Activated CD4-positive, alpha-beta T cell treated with anti-CD3 and anti-CD28 coated beads, Interleukin-10, Interleukin-2, amounts not matched to agents 100 ng/mL and 50 ng/mL, durations not matched to agents 16 hours and 8 hours (primary cell): ENCODE measurements around the gene U2AF2.
"Not testable (repeated sequence)": the region's sequence is repeated elsewhere in the genome, so short reads cannot be mapped to it uniquely, and the experiment has no call there.

ENCODE experiments used
- DNase-seq: peaks from one replicate; pipeline ENCODE4 v3.0.0-alpha.2; 2020

The U2AF2 gene

DNA sequence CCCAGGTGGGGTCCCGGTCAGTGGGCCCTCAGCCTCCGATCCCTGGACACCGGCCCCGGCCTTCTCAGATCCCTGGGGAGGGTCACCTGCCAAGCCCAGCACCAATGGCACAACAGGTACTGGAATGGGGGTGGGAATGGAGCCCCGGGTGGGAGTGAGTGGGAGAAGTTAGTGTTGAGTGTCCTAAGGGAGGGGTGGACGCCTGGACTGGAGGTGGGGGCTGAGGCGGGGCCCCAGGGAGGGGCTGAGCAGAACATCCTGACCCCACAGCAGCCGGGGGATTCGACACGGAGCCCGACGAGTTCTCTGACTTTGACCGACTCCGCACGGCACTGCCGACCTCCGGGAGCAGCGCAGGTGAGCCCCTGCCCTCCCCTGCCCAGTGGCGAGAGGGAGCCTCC lies 37.8 kb downstream of the U2AF2 start:
- DNase-seq = no peak

DNA sequence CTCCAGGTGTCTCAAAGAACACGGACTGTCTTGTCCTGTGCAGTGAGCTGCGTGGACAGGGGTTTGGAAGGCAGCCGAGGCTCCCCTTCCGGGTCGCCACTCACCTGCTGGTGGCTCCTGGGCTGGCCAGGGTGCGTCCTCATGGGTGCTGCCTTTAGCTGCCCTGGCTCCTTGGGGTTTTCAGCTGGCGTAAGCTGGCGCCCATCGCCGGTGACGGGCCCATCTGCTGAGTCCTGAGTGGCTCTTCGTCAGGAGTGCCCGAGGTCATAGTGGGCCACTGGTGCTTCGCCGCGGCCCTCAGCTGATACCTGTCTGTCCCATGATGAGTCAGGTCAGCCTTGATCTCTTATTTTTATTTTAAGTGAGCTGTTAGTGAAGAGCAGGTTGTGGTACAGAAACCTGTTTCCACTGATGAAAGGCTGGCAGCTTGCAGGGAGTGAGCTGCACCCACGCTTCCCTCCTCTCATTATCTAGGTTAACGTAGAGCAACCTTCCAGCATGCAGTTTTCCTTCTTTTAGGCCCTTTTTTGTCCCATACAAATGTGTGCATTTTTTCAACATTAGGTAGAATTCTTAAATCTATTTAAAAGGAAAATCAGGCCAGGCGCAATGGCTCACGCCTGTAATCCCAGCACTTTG lies 38.6 kb downstream of the U2AF2 start:
- no peak for DNase-seq

DNA sequence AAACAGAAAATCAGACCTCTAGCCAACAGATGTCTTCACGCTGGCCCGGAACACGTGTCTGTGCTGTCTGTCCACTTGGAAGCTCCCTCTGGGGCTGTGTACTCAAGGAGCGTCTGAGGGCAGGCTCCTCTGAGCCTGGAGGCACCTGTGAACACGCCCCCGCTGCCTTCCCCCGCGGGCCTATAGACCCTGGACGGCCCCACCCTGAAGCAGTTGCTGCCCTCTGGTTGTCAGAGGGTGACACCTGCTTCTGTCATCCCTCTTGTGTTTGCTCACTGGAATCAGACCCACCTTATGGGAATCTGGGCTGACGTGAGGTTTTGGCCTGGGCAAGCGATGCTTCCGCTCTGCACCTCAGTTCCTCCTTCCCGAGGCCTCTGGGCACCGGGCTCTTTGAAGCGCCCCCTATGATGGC lies 39.4 kb downstream of the U2AF2 start:
- DNase-seq = no peak

DNA sequence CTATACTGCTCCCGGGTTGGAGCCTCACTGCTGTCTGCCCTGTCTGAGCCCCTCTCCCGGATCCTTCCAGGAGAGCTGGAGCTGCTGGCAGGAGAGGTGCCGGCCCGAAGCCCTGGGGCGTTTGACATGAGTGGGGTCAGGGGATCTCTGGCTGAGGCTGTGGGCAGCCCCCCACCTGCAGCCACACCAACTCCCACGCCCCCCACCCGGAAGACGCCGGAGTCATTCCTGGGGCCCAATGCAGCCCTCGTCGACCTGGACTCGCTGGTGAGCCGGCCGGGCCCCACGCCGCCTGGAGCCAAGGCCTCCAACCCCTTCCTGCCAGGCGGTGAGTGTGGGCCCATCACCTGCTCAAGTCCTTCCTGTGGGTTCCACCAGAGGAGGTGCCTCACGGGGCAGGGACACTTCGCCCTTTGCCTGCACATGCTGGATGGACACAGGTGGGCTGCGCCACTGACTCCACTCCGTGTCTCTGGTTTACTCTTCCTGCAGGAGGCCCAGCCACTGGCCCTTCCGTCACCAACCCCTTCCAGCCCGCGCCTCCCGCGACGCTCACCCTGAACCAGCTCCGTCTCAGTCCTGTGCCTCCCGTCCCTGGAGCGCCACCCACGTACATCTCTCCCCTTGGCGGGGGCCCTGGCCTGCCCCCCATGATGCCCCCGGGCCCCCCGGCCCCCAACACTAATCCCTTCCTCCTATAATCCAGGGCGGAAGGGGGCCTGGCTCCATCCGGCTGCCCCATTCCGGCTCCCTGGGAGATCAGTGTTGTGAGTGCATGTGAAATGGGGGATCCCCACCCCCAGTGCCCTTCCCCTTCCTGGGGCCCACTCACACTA lies 40.0 kb downstream of the U2AF2 start:
- DNase-seq = no peak

DNA sequence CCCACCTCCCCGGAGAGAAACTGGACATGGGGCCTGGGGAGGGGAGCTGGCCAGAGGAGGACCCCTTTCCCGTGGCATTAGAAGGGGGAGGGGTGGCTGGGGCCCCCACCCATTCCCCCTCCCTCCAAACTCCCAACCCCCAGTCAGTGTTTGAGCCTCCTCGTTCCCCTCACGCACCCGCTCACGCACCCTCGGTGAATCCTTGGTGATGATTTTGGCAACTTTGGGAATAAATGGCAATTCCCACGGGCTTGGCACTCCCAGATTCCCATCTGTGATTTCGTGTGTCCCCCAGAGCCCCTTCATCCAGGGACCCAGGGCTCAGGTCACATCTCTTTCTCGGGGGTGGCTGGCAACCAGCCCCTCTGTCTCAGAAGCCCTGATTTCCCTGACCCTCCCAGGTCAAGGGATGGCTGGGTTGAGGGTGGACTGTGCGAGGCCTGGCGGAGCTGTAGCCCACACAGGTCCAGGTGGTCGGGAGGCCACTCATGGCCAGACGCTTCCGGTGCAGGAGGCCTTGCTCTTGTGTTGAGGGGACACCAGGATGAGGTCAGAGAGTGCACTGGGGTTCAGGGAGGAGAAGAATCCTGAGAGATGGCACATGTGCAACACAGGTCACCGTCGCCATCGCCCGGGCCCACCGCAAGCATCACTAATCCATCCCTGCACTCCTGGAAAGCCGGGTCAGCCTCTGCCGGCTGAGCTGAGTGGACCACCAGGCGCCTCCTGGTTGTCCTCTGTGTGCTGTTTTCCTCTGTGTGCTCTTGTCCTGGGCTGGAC lies 40.9 kb downstream of the U2AF2 start:
- DNase-seq = no peak

DNA sequence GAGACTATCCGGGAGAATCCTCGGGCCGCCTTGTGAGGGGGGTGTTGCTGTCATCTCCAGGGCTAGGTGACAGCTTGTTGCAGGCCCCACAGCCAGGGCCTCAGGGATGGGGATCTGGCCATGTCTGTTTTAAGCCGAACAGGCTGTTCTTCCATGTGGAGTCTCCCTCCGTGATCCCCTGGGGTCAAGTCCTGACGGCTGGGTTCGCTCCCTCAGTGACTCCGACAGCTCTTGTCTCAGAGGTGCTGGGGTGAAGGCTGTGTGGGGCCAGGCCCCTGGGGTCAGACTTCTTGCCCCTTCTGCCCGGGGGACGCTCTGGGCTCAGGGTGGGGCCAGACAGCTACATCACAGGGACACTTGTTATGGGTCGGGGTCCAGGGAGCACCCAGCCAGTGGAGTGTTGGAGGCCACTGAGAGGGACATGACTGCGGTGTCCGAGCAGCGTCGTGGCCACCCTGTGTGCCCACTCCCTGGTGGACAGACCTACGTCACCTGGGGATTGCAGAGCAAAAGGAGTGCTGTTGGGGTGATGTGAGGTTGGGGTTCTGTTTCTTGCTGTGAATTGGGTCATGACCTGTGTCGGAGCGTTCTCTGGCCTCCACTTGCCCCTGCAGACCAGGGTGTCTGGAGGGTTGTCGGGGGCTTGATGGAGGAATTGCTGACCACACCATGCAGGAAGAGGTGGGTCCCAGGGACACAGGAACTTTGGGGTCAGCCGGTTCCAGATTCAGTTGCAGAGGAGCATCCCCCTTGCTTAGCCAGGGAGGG lies 41.6 kb downstream of the U2AF2 start:
- DNase-seq = no peak

DNA sequence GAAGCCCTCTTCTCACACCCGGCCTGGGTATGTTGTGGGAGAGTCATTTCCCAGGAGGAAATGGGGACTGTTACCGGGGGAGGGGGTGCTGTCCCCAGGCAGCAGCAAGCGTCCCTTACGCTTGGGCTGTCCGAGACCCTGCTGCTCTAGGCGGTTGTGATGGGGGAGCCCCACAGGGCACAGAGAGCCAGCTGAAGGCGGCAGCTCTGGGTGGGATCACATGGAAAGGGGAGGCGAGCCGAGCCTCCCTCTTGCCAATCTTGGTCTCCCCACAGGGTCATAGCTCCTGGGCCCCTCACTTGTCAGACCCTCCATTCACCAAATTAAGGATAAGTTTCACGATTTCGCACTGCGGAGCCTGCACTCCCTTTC lies 42.2 kb downstream of the U2AF2 start:
- DNase-seq = no peak

DNA sequence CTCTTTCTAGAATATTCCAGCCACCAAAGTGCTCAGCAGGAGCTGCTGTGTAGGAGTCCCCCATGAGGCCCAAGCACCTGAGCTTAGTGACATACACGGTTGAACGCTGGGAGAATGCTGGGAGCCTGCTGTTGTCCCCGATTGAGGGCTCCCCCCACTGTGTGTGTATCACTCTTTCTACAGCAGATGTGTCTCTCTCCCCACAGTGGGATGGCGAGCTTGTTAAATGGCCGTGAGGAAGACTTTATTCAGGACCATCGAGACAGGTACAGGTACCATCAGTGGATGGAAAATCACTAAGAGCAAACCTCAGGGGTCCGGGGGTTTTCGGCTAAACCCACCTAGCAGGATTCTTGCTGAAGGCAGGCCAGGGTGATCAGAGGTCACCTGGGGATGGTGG lies 42.9 kb downstream of the U2AF2 start:
- DNase-seq = no peak

DNA sequence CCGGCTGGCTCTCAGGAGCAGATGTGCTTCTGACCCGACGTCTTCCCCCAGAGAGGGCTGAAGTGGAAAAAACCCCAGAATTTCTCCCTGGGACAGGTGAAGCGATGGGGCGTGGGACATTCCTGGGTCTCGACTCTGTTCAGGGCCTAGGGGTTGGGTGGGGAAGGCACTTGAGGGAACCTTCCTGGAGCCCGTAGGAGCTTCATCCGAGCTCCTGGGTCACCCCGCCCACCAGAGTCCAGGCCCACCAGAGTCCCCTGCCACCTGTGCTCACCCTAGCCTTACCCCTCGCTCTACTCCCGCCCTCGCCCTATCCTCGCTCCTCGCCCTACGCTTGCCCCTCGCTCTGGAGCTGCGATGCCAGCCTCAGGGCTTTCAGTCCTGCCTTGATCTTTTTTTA lies 43.4 kb downstream of the U2AF2 start:
- DNase-seq = no peak

DNA sequence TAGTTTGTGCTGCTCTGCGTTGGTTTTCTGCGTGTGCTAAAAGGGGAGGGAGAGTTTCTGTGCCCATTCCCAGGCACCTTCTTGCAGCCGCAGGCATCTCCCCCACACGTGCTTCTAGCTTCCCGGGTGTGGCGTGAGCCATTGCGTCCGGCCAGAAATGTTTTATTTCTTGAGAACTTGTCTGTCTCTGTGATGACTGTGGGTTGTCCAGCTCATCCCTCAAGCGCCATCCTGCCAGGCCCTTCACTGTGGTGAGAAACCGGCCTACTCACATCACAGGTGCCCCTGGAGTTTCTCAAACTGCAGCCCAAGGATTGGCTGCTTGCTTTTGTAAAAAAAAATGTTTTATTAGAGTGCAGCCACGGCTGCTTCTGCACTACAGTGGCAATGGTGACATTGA lies 44.4 kb downstream of the U2AF2 start:
- DNase-seq = no peak

DNA sequence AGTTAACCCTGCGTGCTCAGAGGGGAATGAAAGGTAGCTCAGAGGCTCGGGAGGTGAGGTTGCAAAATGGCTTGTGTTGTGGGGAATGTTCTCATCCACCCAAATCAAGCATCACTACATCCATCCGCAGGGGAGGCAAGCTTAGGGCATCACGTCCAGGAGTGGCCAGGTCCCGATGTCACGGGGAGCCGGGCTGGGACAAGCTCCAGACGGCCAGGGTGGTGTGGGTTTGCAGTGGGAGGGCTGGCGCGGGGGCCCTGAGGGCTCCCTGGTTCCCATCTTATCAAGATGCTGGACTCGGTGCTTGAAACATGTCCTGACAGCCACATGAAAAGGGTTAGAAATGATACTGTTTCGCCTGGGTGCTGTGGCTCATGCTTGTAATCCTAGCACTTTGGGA lies 46.0 kb downstream of the U2AF2 start:
- DNase-seq = no peak

DNA sequence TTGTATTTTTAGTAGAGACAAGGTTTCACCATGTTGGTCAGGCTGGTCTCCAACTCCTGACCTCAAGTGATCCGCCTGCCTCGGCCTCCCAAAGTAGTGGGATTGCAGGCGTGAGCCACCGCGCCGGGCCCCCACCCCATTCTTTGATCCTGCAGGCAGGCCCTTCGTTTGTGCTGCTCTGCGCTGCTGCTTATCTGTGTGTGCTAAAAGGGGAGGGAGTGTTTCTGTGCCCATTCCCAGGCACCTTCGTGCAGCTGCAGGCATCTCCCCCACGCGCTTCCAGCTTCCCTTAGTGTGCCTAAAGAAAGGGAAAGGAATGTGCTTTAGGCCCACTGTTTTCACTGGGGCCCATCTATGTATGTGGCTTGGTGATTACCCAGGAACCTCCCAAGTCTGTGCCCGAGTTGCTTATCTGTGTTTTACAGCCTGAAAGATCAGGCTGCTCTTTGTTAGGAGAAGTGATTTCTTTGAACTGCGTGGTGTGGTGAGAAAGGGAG lies 47.3 kb downstream of the U2AF2 start:
- DNase-seq = no peak

DNA sequence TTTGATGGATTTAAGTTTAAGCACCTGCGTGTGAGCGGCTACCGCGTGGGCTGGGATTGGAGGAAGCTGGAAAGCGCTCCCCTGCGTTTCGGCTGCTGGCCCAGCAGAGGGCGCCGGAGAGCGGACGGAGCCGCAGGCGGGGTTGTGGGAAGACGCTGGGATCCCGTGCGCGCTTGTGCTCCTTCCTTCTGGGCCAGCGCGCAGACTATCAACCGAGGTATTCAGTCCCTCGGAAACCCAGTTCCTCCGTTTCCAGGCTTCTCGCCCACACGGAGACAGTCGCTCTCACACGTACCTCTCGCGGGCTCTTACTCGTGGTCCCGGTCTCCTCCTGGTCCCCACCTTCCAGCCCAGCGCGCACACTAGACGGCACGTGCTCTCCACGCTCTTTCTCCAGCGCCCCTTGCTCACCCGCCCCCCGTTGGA lies 49.0 kb downstream of the U2AF2 start:
- peak; percentile 49 for DNase-seq

DNA sequence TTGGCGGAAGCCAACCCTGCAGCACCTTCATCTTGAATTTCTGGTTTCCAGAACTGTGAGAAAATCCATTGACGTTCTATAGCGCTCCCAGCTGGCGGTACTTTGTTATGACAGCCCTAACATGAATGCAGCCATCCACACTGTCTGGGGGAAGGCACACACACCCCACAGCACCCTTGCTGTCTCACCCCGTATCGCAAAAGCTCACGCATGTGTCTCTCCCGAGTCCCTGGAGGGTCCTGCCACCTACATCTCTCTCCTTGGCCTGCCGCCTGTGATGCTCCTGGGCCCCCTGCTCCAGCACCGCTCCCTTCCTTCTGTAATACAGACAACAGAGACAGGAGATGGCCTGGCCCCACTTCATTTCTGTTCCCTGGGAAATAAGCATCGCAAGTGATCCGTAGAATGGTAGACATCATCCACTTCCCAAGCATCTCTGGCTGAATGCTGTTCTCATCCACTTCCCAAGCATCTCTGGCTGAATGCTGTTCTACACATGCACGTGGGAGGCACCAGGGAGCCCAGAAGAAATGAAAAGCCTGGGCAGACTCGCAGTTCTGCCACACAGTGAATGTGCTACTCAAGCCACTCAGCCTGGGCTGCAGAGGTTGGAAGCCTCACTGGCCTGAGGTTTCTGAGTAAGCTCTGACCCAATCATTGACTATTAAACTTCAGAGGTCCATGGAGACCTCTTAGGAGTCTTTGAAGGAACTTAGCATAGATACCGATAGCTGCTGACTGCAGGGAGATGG lies 49.8 kb downstream of the U2AF2 start:
- DNase-seq = no peak

DNA sequence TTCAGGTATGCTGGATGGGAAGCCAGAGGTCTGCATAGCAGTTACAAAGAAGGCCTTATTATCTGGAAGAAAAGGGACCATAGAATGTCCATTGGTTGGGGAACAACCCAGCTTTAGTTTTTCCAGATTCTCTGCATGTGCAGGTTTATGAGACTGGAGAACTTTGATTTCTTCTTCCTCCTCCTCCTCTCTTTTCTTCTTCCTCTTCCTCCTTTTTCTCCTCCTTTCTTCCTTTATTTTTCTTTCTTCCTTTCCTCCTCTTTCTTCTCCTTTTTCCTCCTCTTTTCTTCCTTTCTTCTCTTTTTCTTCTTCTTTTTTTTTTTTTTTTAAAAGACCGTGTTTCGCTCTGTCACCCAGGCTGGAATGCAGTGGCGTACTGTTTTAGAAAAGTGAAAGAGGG lies 51.1 kb downstream of the U2AF2 start:
- no peak for DNase-seq

DNA sequence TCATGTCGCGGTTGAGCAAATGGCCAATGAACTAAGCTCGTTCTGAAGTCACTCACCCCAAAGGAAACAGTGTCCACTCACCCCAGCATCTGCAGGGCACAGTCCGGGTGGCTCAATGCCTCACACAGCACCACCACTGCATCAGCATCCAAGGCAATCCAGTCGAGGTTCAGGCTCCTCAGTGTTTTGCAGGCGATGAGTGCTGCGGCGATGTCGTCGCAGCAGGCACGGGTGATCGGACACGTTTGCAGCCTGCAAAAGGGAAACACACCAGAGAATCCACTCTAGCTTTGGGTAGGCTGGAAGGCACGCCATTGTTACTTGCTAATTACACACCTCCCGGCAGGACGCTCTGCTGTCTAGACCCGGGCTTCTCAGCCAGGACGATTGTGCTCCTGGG lies 56.9 kb downstream of the U2AF2 start:
- no peak for DNase-seq

DNA sequence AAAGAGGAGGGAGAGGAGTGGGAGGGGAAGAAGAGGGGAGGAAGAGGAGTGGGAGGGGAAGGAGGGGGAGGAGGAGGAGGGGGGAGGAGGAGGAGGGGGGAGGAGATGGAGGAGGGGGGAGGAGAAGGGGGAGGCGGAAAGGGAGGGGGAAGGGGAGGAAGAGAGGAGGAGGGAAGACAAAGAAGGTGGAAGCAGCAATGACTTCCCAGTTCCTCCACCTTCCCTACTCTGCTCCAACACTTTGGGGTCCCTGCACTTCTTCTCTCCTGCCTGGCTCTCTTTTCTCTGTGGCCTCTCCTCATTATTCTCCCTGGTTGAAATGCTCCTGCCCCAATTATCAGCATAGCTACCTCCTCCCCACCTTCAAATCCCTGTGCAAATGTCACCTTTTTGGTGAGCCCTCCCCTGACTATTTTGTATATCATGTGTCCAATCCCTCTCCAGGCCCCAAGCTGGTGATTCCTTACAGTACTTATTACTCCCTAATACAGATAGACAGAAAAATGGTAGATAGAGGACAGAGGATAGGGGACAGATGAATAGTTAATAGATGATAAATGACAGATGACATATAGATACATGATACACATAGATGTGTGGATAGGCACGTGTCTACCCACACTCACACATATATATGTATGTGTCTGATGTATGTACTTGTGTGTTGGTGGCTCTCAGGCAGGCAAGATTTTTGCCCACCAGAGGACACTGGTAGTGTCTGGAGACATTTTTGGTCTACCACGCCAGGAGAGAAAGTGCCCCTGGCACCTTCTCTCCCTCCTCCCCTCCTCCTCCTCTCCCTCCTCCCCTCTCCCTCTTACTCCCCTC lies 58.2 kb downstream of the U2AF2 start:
- DNase-seq = no peak

DNA sequence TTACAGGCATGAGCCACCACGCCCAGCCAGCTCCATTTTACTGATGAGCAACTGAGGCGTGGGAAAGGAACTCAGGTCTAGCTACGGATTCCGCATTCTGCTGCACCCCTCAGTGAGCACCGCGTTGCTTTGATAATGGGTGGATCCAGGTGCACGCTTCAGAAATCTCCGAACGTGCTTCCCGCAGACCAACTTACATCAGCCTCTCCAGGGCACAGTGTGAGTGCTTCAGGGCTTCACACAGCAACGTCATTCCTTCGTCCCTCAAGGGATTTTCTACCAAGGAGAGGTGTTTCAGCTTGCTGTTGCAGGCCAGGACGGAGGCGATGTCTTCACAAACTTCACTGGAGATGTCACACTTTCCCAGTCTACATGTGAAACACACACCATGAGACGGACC lies 61.7 kb downstream of the U2AF2 start:
- no peak for DNase-seq

DNA sequence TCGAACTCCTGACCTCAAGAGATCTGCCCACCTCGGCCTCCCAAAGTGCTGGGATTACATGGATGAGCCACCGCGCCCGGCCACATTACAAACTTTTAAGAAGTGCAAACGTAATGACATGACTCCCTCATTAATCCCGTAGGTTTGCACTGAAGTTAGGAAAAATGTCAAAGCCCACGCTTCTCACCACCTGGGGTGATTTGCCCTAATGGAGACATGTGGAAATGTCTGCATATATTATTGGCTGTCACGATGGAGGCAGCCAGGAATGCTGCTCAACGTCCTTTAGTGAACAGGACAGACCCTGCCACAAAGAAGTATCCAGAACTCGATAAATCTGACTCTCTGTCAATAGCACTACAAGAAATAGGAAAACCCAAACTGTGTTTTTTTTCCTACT lies 62.4 kb downstream of the U2AF2 start:
- no peak for DNase-seq

DNA sequence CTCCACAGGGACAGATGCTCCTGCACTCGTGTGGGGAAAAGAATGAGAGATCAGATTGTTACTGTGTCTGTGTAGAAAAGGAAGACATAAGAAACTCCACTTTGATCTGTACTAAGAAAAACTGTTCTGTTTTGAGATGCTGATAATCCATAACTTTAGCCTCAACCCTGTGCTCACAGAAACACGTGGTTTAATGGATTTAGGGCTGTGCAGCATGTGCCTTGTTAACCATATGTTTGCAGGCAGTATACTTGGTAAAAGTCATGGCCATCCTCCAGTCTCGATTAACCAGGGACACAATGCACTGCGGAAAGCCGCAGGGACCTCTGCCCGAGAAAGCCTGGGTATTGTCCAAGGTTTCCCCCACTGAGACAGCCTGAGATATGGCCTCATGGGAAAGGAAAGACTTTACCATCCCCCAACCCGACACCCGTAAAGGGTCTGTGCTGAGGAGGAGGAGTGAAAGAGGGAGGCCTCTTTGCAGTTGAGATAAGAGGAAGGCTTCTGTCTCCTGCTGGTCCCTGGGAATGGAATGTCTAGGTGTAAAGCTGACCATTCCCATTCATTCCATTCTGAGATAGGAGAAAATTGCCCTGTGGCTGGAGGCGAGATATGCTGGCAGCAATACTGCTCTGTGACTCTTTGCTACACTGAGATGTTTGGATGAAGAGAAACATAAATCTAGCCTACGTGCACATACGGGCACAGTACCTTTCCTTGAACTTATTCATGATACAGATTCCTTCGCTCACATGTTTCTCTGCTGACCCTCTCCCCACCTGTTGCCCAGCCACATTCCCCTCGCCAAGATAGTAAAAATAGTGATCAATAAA lies 63.3 kb downstream of the U2AF2 start:
- DNase-seq = not testable (repeated sequence)
